EH (cell line): ENCODE data around the gene PGPEP1.

Experiments used
- DNase-seq: peaks from one replicate; pipeline ENCODE4 v3.0.0-alpha.2; 2015; ENCODE audit warnings: low read depth

PGPEP1 gene

GRCh38 chr19:18418029-18418482 is 77.7 kb downstream of the PGPEP1 start:
- no peak for DNase-seq

- no peak for DNase-seq
These were observed 78.2 kb downstream of the PGPEP1 start for GRCh38 chr19:18418483-18419194.

- peak; percentile 82 for DNase-seq
These were observed 78.8 kb downstream of the PGPEP1 start, which contains the start of gene SSBP4 for GRCh38 chr19:18419195-18419698. Gene SSBP4, plus strand, starts transcription at chr19:18419398. Its CDS starts 251 bp downstream, at chr19:18419649.
